HG03135 (cell line): ENCODE data around the gene PLPP1.
"Not testable (repeated sequence)": the region's sequence is repeated elsewhere in the genome, so short reads cannot be mapped to it uniquely, and the experiment has no call there.

ENCODE experiments used
- ATAC-seq: cut with Tn5 transposase; IDR thresholded peaks from one replicate; pipeline ENCODE4 v1.9.1; 2021; ENCODE audit warnings: mild to moderate bottlenecking, moderate library complexity; ENCODE audit not compliant: unreplicated experiment

The PLPP1 gene

DNA sequence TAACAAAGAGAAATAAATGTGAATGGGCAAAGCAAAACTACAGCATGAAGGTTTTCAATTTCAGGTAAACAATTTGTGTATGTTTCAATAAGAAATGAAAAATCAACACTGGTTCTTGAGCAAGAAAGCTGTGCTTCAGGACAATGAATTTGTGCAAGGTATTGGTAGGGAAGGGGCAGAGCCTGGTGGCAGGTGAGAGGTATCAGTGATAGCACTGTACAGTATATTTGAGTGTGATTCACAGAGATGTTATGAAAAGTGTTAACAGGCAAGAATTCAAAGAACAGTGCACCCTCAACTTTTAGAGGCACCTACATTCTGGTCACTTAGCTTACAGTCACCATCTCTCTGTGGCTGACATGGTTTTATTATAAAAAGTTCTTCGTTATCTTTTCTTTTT is 25.7 kb downstream of the PLPP1 start:
- no peak for ATAC-seq

DNA sequence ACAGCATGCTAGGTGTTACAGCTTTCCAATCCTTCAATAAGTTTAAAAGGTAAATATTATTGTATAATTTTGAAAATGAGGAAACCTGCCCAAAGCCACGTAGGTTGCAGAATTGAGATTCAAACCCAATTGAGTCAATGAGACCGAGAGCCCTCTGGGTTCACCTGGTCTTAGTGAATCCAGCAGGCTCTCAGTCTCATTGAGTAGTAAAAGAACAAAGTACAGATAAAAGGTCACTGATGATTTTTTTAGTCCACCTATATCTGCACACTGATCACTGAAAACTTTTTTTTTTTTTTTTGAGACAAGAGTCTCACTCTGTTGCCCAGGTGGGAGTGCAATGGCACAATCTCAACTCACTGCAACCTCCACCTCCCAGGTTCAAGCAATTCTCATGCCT is 27.2 kb downstream of the PLPP1 start:
- ATAC-seq: no peak

DNA sequence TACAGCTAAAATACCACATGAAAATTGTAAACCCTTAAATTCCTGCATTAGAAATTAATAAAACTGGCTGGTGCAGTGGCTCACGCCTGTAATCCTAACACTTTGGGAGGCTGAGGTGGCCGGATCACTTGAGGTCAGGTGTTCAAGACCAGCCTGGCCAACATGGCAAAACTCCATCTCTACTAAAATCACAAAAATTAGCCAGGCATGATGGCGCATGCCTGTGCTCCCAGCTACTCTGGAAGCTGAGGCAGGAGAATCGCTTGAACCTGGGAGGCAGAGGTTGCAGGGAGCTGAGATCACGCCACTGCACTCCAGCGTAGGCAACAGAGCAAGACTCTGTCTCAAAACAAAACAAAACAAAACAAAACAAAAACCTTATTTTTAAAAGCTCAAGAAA is 29.1 kb downstream of the PLPP1 start:
- ATAC-seq: not testable (repeated sequence)

DNA sequence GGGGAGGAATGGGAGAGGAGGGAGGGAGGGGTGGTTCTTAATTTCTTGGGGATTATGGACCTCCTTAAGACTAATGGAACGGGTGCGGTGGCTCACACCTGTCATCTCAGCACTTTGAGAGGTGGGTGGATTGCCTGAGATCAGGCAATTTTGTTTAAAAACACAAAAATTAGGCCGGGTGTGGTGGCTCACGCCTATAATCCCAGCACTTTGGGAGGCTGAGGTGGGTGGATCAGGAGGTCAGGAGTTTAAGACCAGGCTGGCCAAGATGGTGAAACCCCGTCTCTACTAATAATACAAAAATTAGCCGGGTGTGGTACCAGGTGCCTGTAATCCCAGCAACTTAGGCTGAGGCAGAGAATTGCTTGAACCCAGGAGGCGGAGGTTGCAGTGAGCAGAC is 30.8 kb downstream of the PLPP1 start:
- not testable (repeated sequence) for ATAC-seq

DNA sequence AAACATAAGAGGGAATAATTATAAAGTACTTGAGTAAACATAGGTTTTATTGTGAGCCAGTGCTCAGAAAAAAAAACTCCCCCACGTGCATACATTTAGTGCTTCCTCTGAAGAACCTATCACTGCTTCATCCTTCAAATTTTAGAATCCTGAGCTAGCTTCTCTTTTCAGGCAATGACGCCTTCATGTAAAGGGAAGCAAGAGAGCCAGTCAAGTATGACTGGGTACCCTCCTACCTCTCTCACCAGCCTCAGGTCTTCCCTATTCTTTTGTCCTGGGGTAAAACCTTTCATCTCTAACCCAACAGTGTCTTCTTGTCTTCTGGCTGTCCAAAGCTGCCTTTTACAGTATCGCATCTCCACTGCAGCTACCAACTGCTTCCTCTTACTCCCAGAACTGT is 32.0 kb downstream of the PLPP1 start:
- no peak for ATAC-seq

DNA sequence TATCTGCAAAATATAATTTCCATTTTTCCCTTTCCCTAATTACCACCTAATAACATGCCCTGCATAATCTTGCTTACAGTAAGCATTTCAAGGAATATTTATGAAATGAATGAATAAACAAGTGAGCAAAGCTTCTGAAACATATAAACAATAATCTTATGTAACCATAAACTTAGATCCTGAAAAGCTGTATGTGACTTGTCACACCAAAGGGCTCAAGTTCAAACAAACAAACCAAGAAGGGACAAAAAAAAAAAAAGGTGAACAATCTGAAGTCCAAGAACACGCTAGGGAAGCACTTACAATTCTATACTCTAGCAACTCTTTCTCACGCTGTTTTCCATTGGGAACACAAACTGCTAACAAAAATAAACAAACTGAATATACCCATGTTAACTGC is 36.3 kb downstream of the PLPP1 start:
- ATAC-seq: no peak

DNA sequence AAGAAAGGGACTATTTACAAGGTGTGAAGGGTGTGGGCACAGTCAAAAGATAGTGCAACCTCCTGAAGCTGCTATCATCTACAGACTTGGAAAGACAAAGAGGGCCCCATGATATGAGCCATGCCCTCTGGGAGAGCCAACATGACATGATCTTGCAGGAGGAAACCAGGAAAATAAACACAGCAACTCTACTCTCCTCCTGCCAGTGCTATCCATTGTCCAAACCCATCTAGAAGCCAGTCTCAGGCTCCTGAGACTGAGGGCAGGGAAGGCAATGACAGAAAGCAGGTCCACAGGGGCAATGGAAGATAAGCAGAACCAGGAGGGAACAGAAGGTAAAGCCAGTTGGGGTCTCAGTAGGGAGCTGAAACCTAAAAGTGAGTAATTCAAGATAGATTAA is 37.1 kb downstream of the PLPP1 start:
- no peak for ATAC-seq

DNA sequence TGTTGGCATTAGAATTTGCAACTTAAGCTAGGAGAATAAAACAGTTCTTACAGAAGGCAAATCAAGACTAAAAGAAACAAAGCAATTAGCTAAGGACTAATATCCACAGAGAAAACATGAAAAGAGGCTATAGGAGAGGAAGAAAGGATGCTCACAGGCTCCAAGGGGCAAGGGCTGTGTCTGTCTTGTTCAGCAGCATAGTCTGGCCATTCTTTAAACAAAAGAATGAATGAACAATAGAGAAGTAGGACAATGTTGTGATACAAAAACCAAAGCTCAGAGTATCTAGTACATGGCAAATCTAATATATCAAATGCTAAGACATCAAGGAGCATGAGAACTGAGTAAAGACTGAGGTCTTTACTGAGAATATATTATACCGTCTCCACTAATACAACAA is 39.5 kb downstream of the PLPP1 start:
- no peak for ATAC-seq

DNA sequence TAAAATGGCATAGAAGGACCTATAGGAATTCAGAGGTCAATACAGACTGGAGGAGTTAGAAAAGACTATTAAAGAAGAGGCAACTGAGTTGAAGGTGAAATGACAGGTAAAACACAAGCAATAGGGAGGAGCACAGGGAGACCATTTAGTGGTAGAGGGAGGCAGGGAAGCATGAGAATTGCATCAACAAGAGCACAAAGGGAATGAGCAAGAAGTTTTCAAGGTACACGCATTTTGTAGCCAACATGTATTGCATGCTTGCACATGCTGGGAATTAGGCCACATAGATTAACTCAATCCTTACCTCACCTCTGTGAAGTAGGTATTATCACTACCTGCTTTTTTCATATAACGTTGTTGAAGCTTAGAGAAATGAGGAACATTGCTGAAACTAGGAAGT is 42.3 kb downstream of the PLPP1 start:
- ATAC-seq: no peak

DNA sequence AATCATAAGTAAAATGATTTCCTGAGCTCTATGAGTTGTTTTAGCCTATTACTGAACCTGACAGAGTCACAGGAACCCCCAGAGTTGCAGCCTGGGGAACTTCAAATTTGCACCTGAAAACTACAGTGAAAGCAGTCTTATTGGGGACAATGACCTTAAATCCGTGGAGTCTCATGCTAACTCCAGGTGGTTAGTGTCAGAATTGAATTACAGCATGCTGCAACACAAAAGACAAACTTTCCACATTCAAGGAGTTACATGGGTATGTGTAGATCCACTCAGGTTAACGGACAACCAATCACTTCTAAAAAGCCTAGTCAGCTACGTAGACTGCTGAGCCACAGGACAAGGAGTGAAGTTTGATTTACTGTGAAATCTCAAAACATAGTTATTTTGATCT is 49.7 kb downstream of the PLPP1 start:
- ATAC-seq: no peak

DNA sequence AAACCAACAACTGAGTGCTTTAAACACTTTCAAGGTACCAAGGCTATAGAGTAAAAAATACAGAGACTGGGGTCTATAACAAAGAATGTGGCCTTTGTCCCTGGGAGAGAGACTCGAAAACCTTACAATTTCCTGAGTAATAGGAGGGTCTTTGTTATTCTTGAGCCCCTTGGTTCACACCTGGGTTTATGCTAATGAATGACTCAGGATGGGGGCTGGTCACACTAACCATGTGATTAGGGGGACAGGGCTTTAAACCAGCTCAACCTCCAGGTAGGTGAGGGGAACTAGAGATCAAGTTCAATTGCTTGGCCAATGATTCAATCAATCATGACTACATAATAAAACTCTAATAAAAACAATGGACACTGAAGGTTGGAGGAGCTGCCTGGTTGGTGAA is 50.2 kb downstream of the PLPP1 start:
- ATAC-seq: no peak

DNA sequence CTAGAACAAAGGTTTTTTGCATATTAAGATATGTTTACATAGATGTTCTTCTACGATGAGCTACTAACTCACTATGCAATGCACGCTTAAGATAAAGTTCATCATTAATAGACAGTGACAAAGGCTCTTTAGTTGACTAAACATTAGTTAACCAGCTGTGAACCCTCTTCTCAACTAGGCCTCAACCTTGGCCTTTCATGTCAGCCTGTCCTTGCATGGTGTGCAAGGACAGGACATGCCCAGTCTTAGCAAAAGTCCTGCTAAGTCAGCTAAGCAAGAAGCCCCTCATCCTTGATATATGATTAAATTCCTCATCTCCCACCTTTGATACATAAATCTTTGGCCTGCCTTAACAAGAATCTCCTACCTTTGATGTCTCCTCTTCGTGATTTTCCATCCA is 50.9 kb downstream of the PLPP1 start:
- ATAC-seq: no peak

DNA sequence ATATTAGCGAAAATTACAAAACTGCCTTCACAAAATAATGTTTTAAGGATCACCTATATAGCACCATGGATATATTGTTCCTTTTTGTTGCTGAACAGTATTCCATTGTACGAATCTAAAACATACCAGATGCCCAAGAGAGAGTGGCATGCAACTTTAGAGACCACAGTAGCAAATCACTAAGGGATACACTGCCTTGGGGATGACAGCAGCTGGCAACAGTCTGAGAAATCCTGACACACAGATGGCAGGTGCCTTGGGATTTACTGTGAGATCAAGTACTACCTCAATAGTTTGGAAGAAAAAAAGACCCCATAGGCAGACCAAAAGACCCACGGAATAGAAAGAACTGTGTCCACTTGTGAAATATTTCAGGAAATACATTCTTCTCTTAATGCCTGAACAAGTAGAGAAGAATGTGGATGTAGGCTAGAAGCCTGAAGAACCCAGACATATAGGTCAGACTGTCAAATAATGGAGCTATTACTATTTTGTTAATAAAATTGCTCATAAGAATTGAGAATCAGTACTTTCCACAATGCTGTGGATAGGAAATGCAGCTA is 53.4 kb downstream of the PLPP1 start:
- ATAC-seq: no peak

DNA sequence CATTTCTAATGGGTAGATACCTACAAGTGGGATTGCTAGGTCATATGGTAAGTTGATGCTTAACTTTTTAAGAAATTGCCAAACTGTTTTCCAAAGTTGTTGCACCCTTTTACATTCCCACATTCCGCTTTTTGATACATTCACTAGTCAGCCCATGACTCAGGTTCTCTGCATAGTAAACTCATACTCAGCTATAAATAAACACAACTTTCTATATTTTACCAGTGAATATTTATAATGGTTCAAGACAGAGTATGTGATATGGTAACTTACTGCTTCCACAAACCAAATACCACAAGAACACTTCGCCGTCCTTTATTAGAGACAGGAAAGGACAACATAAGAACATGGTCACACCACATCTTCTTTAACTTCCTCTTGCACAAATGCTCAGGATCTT is 54.0 kb downstream of the PLPP1 start:
- no peak for ATAC-seq

DNA sequence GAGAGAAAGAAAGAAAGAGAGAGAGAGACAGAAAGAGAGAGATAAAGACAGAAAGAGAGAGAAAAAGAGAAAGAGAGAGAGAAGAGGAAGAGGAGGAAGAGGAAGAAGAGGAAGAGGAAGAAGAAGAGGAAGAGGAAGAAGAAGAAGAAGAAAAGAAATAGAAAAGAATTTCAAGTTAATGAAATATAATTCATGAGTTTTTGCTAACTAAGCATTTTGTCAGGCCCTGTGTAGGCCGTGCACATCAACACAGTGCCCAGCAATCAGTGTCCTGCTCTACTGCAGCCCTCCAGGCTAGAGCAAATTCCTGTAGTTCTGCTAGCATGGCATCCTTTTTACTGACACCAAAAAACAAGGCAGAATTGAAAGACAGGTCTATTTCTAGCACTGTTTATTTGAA is 62.1 kb downstream of the PLPP1 start:
- no peak for ATAC-seq

DNA sequence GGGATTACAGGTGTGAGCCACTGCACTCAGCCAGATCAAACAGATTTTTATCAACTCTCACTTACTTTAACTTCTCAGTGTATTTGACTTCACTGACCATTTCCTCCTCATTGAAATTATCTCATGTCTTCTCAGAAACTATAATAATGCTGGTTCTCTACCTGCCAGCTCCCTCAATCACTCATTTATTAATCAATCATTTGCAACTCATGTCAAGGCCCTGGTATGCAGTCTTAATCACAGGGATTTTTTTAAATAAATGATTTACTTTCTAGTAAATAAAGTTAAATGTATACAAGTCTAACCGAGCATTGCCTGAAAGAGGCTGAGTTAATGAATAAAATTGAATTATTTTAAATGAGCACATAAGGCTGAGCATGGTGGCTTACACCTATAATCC is 63.3 kb downstream of the PLPP1 start:
- no peak for ATAC-seq

DNA sequence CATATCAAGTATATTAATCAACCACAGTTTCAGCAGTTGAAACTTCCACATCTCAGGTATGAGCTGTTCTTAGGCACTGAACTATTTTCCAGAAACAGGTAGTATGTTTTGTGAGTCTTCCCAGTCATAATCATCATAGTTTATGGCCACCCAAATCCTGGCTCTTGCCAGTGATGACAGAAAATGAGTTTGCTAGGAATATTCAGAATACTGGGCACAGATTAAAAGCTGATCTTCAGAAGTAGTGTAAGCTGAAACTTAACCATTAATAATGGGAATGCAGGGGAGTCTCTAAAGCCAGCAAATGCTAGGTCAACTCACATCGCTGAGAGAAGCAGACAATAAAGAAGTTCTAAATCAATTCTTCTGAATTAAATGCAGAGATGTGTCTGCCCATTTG is 64.5 kb downstream of the PLPP1 start:
- no peak for ATAC-seq

DNA sequence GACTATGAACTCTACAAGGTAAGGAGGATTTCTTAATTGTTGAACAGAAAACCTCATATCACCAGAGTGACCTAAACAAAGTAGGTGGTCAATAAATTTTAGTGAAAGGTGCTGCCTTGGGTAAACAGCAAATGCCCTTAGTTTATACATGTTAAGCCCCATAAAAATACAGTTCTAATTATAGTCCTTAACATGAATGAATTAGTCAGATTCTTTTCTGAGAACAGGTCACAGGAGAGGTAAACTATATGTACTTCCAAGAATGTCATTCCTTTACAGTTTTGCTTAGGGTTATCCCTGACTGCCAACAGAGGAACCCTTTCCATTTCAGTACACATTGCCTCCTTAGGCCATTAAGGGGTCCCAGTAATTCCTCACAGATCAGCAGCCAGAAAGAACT is 64.9 kb downstream of the PLPP1 start:
- no peak for ATAC-seq

DNA sequence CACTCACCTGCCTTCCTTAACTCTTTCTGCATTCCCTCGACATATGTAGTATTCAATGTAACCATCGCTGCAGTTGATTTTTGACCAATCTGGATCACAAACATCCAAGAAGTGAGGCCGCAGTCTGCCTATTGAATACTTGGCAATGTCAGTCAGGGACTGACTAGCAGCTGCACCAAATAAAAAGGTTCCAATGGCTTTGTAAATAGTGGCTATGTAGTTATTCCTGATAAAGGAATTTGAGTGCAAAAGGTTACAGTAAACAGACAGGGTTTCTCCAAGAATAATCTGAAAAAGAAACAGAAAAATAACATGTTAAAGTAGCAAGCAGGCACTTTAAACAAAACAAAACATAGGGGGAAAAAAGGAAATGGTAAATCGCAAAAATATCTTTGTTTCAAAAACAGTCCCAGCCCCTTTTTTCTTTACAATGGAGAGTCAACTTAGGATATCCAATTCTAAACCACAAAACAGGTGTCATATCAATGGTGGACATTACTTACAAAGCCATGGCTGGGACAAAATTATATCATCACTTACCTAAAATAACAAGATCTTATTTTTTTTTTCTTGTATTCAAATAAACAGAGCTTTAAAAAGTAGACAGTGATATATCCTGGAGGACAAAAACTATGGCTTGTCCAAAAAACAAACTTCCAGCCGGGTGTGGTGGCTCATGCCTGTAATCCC is 66.8 kb downstream of the PLPP1 start:
- no peak for ATAC-seq

DNA sequence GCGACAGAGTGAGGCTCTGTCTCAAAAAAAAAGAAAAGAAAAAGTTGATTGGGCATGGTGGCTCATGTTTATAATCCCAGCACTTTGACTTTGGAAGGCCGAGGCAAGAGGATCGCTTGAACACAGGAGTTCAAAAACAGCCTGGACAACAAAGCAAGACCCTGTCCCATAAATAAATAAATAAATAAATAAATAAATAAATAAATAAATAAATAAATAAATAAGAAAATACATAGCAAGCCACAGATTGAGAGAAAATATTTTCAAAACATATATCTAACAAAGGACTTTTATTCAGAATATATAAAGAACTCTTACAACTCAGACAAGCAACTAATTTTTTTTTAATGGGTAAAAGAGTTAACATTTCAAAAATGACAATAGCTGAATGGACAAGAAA is 71.2 kb downstream of the PLPP1 start:
- no peak for ATAC-seq

DNA sequence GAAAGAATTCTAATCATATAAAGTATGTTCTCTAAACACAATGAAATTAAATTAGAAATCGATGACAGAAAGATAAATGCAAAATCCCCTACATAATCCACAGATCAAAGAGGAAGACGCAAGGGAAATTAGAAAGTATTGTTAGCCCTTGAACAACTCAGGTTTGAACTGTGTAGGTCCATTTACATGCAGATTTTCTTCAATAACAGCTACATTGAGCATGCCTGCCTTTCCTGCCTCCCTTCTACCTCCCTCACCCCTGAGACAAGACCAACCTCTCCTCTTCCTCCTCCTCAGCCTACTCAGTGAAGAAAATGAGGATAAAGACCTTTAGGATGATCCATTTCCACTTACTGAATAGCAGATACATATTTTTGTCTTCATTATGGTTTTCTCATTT is 75.2 kb downstream of the PLPP1 start:
- ATAC-seq: no peak

DNA sequence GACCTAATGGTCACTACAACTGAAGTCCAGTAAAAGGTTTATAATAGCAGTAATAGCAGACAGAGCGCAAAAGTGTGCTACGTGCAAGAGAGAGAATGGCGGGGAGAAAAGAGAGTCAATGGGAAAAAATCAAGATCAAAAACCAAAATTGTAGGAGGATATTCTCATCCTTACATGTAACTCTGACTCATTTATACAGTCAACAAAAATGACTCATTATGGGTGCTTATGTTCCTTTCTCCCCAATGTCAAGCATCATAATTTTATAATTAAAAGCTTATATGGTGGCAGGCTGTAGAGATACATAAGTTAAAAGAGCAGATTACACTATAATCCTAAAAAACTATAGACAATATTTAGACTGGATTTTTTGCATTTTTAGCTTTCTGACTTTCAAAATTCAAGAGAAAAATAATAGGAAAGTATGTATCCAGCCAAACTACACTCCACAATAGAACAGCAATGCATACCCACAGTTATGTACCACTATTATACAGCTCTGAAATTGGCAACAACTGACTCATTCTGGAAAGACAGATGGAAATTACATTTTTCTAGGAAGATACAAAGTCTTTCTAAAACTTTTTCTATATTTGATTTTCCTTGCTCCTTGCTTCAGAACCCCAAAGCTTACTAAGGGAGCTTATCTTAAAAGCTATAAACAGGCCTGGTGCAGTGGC is 78.4 kb downstream of the PLPP1 start:
- no peak for ATAC-seq

DNA sequence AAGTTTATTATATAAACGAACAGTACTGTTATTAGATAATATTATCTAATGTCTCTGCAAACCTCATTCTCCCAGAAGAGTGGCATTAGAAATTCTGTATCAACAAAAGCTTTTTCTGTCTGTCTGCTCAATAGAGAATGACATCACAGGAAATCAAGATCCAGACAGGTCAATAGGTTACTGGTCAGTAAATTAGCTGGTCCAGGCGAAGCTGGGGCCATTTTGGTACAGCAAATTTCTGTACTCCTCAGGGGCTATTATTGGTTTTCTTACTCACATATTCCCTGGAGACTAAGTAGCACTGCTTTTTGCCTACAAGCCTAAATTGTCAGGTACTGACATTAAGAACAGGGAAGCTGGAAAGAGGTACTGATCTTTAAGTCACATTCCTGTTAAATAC is 80.5 kb downstream of the PLPP1 start:
- no peak for ATAC-seq
